Measurements from ENCODE around the gene HSD17B12.

The HSD17B12 gene

GRCh38 chr11:43812471-43812870 lies 131.9 kb downstream of the HSD17B12 start:
- DNase-seq: no peak

- DNase-seq: no peak
These were observed 137.7 kb downstream of the HSD17B12 start for GRCh38 chr11:43818220-43818619.

DNA sequence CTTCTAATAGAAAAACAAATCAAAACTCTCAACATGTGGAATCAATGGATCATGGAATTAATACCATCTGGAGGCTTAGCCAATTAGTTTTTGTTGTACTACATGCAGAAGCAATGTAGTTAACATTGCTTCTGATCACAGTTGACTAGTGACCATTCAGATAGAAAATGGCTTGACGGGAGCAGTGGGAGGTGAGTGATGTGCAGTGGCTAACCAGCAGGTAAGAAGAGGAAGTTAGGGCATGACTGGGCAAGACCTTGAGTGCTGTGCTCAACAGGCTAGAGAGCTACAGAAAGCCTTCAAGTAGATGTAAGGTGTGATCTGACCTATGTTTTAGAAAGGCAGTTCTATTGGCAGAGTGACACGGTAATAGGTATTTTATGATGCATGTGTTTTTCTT lies 139.4 kb downstream of the HSD17B12 start:
- DNase-seq: no peak

DNA sequence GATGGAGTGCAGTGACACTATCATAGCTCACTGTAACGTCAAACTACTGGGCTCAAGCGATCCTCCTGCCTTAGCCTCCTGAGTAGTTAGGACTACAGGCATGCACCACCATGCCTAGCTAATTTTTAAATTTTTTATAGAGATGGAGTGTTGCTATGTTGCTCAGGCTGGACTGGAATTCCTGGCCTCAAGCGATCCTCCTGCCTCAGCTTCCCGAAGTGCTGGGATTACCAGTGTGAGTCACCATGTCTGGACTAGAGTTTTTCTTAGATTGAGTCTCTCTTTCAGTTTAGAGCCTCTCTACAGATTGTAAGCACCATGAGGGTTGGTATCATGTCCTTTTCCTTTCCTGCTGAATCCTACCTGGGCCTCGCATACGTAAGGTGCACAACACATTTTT lies 142.8 kb downstream of the HSD17B12 start:
- DNase-seq: no peak

DNA sequence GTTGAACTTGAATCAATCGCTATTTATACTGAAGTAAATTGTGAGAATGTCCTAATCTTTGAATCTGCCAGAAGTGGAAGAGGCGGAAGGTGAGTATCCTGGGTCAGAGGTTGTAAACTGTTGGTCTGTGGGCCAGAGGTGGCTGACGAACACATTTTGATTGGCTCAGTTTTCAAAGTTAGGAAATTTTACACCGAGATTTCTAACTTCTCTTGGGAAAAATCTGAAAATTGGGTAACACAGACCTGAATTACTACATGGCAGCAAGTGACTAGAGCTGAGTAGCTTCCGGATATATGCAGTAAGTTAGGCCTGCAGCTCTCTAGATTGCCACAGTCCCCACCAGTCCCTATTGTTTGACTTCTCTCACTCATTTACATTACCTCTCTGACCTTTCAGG lies 143.3 kb downstream of the HSD17B12 start:
- DNase-seq: no peak

DNA sequence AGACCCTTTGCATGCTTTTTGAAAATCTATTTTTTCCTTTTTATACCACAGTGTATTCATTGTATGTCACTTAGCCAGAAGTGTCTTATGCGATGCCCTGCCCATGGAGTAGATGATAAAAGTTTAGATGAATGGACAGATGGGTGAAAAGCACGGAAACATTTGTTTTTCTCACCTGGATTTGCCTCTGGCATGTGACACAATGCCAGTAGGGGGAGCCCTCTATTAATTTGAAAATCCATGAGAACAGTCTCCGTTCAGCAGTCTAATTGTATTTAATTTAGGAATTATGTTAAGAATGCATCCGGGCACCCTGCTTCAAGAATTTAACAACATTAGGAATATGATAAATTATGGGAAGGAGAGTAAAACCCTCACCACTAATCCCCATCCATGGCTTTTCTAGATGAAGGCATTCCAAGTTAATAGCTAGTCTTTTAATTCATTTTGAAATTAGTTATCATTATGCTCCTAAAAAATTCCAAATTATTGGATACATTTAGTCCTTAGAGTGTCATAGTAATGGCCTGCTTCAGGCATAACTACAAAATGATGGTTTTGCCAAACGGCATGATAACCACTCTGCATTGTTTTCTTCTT lies 144.8 kb downstream of the HSD17B12 start:
- DNase-seq: no peak

DNA sequence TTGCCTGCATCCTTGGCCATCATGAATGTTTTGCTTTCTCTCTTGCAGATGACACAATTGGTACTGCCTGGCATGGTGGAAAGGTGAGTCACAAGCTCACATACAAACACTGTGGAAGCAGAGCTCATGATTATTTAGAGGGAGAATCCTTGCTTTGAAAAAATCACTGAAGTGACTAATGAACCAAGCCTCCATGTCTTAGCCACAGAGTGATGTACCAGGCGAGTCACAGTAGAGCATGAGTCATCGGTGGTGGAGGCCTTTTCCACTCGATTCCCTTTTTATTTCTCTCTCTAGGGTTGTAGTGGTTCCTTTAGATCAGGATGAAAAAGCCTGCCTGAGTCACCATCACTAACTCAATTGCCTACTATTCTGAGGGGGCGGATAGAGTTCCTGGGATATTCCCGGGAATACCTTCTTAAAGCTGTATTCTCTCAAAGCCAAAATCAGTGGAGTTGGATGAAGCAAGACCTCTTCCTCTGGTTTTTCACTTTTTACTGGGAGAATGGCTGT lies 150.4 kb downstream of the HSD17B12 start:
- no peak for DNase-seq

DNA sequence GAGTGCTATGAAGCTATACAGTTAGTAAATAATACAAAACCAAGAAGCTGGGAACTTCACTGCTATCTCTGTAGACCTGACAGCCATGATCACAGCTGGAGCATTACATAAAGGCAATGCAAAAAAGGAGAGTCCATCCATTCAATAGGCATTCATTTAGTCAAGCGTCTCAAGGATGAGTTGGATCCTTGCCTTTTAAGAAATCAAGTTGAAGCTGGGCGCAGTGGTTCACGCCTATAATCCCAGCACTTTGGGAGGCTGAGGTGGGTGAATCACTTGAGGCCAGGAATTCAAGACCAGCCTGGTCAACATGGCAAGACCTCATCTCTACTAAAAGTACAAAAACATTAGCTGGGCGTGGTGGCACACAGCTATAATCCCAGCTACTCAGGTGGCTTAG lies 152.0 kb downstream of the HSD17B12 start:
- DNase-seq: no peak

DNA sequence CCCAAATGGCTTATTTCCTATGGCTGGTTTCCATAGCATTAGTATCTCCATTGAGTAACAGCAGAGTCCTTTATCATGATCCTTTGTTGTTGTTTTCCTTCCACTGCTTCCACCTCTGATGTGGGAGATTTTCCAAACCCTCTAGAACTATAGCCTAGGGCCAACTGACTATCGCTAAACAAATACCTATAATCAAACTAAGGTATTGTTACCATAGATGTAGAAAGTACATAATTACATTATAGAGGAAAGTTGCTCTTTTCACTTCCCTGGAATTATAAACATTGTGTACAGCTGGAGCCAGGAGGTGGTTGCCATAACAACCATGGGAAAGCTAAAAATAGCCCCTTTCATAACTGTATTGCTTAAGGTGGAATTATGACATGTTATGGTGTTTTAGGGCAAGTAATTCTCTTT lies 153.1 kb downstream of the HSD17B12 start:
- DNase-seq: no peak

DNA sequence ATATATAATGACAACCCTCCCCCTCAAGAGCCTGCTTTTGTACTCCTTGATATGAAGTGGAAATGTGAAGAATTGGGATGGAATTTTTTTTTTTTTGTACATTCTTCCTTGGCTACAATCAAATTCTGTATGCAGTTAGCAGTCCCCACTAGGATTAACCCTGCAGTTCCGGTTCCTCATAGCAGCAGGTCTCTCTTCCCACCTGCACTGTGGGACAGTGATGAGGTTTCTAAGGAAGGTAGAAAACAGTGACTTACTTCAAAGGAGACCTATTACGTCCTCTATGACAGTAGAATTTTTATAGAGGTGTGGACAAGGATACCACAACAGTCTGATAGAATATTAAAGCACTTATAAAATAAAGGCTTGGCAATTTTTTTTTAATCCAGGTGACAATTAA lies 153.7 kb downstream of the HSD17B12 start:
- no peak for DNase-seq

GRCh38 chr11:43835104-43835503 lies 154.6 kb downstream of the HSD17B12 start:
- DNase-seq: no peak

DNA sequence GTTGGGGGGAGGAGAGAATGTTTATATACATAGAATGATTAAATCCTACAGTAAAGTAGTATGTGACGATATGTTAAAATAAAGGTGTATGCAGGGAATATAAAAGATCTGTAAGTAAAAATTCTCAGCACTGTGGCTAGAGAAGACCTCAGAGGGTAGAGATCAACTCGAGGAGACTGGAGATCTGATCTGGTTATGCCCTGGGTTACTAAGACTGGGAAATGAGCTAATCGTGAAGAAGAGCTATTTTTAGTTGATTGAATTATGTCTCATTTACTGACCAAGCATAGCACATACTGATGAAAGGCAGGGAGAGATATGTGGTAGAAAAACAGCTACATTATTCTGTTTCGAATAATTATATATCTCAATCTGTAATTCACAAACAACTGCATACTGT lies 157.3 kb downstream of the HSD17B12 start:
- DNase-seq: no peak

DNA sequence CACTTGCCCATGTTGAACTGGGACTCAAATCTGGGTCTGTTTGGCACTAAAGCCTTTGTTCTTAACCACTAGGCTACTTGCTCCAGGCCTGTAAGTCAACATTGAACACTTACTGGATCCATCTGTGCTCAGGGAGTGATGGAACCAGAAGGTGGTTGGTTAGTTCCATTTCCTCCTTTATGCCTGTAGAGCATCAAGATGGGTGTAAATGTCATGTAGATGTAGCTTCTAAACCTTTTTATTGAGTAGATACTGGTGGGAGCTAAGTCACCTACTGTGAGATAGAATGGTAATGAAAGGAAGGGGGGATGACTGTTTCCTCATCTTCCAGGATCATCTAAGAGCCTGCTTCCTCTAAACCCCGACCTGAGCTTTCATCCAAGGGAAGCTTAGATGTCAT lies 161.5 kb downstream of the HSD17B12 start:
- DNase-seq: no peak

DNA sequence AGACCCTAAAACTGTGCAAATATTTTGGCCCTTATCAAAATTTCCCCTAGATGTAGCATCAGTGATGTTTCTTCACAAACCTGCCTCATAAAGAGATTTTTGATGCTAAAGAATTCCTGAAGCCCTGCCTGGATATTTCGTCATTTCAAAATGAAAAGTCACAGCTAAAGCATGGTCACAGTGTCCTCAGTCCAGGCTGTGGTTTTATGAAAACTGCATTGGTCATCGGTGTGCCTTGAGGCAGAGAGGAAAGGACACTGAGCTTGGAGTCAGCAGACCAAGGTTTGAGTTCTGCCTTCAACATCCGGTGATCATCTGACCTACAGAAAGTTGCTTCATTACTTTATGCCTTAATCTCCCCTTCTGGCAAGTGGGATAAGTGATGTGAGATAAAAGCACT lies 165.3 kb downstream of the HSD17B12 start:
- no peak for DNase-seq

GRCh38 chr11:43852057-43852636 lies 171.6 kb downstream of the HSD17B12 start:
- no peak for DNase-seq

GRCh38 chr11:43853781-43854180 lies 173.2 kb downstream of the HSD17B12 start:
- no peak for DNase-seq

DNA sequence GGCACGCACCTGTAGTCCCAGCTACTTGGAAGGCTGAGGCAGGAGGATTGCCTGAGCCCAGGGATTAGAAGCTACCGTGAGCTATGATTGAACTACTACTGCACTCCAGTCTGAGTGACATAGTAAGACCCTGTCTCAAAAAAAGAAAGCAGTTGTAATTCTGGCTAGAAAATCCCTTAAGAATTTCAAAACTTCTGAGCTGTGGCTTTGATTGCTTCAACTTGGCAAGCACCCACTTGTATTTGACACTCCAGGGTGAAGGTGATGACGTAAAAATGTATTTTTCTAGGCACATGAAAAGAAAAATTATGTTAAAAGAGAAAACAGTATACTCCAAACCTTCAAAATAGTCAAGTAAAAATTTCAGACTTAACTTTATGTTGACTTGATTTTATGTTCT lies 176.5 kb downstream of the HSD17B12 start:
- no peak for DNase-seq

GRCh38 chr11:43861141-43861540 lies 180.6 kb downstream of the HSD17B12 start:
- no peak for DNase-seq

DNA sequence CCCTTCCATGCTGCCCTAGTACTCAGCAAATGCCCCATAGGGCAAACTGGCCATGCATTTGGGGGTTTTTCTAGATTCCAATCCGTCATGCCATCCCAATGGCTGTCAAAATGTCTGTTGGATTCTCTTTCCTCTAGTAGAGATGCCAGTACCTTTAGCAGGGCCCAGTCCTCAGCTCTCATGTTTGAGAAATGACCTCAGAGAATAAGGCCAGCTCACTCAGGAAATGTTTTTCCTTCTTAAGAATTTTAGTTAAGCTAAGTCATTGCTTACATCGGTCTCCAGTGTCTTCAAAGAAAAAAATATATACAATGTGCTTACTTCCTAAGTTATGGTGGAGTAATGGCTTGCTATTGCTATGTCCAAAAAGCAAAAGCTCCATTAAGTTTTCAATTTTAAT lies 186.0 kb downstream of the HSD17B12 start:
- DNase-seq: no peak

- DNase-seq: no peak
These were observed 186.4 kb downstream of the HSD17B12 start for GRCh38 chr11:43866969-43867368.

DNA sequence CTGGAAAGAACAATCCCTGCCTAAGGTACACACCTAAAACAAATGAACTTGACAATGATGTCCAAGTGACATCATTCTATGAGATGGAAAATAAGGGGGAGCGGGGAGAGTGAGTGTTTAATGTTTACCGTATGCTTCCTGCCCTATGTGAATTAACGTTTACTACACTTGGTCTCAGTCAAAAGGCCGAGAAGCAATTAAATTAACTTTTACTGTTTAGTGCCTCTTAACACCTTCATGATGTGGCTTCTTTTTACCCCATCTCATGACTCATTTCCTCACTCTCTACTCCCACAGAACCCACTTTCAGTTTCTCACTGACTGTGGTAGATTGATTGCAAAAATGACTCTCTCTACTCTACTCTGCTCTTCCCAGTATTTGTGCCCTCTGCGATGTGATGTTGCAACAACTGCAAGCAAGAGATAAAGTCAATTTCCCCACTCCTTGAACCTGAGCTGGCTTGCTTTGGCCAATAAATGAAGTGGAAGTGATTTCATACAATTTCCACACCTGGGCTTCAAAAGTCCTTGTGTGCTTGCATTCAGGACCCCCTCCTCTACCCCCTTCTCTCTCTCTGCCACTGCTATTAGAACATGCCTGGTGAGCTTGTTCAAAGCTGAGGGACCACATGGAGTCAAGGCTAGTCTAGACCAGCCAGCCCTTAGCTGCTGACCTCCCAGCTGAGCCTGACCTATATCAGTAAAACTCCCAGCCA lies 188.5 kb downstream of the HSD17B12 start:
- DNase-seq: no peak

- DNase-seq: no peak
These were observed 190.5 kb downstream of the HSD17B12 start for GRCh38 chr11:43871051-43871450.

- no peak for DNase-seq
These were observed 192.5 kb downstream of the HSD17B12 start for GRCh38 chr11:43872995-43873394.

DNA sequence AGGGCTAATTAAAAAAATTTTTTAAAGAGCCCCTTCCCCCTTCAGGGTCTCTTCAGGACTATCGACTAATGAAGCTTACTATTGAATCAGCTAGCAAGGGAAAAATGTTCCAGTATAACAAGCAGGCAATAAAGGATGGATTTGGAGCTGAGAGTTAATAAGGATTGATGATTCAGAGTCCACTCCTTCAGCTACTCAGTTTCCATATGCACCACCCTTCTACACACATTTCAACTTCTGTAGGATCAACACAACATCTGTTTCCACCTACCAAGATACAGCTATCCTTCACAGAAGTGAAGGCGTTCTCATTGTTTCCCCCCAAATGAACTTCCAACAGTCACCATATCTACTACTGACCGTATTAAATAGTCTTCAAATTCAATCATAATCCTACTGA lies 193.5 kb downstream of the HSD17B12 start:
- DNase-seq: no peak
